IPS-20b (cell line): ENCODE data around the gene ZBTB20.
A peak's percentile ranks its signal among the peaks of the same experiment; 100 is the strongest.

Source experiments
- H3K27ac ChIP-seq: one replicate; pipeline ENCODE4 v1.5.1; 2013; ENCODE audit warnings: low read length
- H3K27me3 ChIP-seq: 2 replicates; pipeline ENCODE4 v1.6.1; 2013; ENCODE audit warnings: mild to moderate bottlenecking, low read length, inconsistent platforms; ENCODE audit not compliant: insufficient read depth
- H3K36me3 ChIP-seq: 2 replicates; pipeline ENCODE4 v1.6.1; 2013; ENCODE audit warnings: low read depth, mild to moderate bottlenecking, inconsistent platforms, low read length, moderate library complexity; ENCODE audit not compliant: insufficient read depth
- H3K4me1 ChIP-seq: 2 replicates; pipeline ENCODE4 v1.6.1; 2013; ENCODE audit warnings: mild to moderate bottlenecking, control low read depth, inconsistent platforms, low read length, moderate library complexity; ENCODE audit not compliant: insufficient read depth
- H3K4me3 ChIP-seq: 2 replicates; pipeline ENCODE4 v1.5.1; 2013; ENCODE audit warnings: mild to moderate bottlenecking, low read length, inconsistent platforms
- H3K9ac ChIP-seq: 2 replicates; pipeline ENCODE4 v1.6.1; 2013; ENCODE audit warnings: low read depth, mild to moderate bottlenecking, inconsistent platforms, low read length, moderate library complexity
- H3K9me3 ChIP-seq: 2 replicates; pipeline ENCODE4 v1.6.1; 2013; ENCODE audit warnings: mild to moderate bottlenecking, low read depth, low read length, inconsistent platforms; ENCODE audit not compliant: insufficient read depth

The ZBTB20 gene

GRCh38 chr3:114563720-114564119 is 583.4 kb downstream of the ZBTB20 start:
- no peak overlapping the region for H3K27ac ChIP-seq
- no peaks in the 10 kb centered on the region for H3K36me3 ChIP-seq
- no peak overlapping the region for H3K4me3 ChIP-seq
- no peak overlapping the region for H3K9ac ChIP-seq
- H3K9me3 ChIP-seq, result no peaks in the 10 kb centered on the region
- H3K4me1 ChIP-seq, result peaks cover 26% of the 10 kb centered on the region; the same call in 1 of the 2 replicates
- H3K27me3 ChIP-seq, result no peaks in the 10 kb centered on the region

- peaks cover 17% of the 10 kb centered on the region; the same call in 1 of the 2 replicates for H3K4me1 ChIP-seq
Measured at GRCh38 chr3:114562557-114562956, 584.5 kb downstream of the ZBTB20 start.

GRCh38 chr3:114558271-114558670 is 588.8 kb downstream of the ZBTB20 start:
- no peak overlapping the region for H3K27ac ChIP-seq
- no peaks in the 10 kb centered on the region for H3K27me3 ChIP-seq
- no peak overlapping the region for H3K9ac ChIP-seq
- H3K4me1 ChIP-seq, result no peaks in the 10 kb centered on the region
- no peaks in the 10 kb centered on the region for H3K36me3 ChIP-seq
- H3K4me3 ChIP-seq, result no peak overlapping the region
- no peaks in the 10 kb centered on the region for H3K9me3 ChIP-seq

More at GRCh38 chr3:114562557-114562956, 584.5 kb downstream of the ZBTB20 start:
- Histone ChIP-seq H3K9ac (no peak overlapping the region), H3K27me3 (no peaks in the 10 kb centered on the region), H3K9me3 (no peaks in the 10 kb centered on the region), H3K36me3 (no peaks in the 10 kb centered on the region), H3K27ac (no peak overlapping the region), H3K4me3 (no peak overlapping the region)

- Histone ChIP-seq H3K27me3 (no peaks in the 10 kb centered on the region), H3K9me3 (no peaks in the 10 kb centered on the region), H3K4me3 (no peak overlapping the region), H3K27ac (no peak overlapping the region), H3K9ac (no peak overlapping the region), H3K4me1 (no peaks in the 10 kb centered on the region), H3K36me3 (no peaks in the 10 kb centered on the region)
Measured at GRCh38 chr3:114557791-114558190, 589.3 kb downstream of the ZBTB20 start.

GRCh38 chr3:114556657-114557213 is 590.4 kb downstream of the ZBTB20 start:
- no peaks in the 10 kb centered on the region for H3K27me3 ChIP-seq
- H3K9ac ChIP-seq, result no peak overlapping the region
- no peaks in the 10 kb centered on the region for H3K36me3 ChIP-seq
- H3K4me3 ChIP-seq, result no peak overlapping the region
- H3K4me1 ChIP-seq, result no peaks in the 10 kb centered on the region
- H3K27ac ChIP-seq, result no peak overlapping the region
- no peaks in the 10 kb centered on the region for H3K9me3 ChIP-seq

GRCh38 chr3:114554731-114555130 is 592.4 kb downstream of the ZBTB20 start:
- H3K9ac ChIP-seq, result no peak overlapping the region
- no peak overlapping the region for H3K27ac ChIP-seq
- no peaks in the 10 kb centered on the region for H3K4me1 ChIP-seq
- H3K27me3 ChIP-seq, result no peaks in the 10 kb centered on the region
- H3K9me3 ChIP-seq, result no peaks in the 10 kb centered on the region
- H3K4me3 ChIP-seq, result no peak overlapping the region
- H3K36me3 ChIP-seq, result no peaks in the 10 kb centered on the region

- no peaks in the 10 kb centered on the region for H3K27me3 ChIP-seq
- H3K9ac ChIP-seq, result no peak overlapping the region
- H3K4me3 ChIP-seq, result no peak overlapping the region
- H3K27ac ChIP-seq, result no peak overlapping the region
- H3K9me3 ChIP-seq, result no peaks in the 10 kb centered on the region
- H3K36me3 ChIP-seq, result no peaks in the 10 kb centered on the region
- H3K4me1 ChIP-seq, result no peaks in the 10 kb centered on the region
Measured at GRCh38 chr3:114553949-114554593, 593.0 kb downstream of the ZBTB20 start.

- H3K9ac ChIP-seq, result no peak overlapping the region
- H3K4me1 ChIP-seq, result no peaks in the 10 kb centered on the region
- H3K27me3 ChIP-seq, result no peaks in the 10 kb centered on the region
- H3K4me3 ChIP-seq, result no peak overlapping the region
- no peaks in the 10 kb centered on the region for H3K9me3 ChIP-seq
- H3K36me3 ChIP-seq, result no peaks in the 10 kb centered on the region
- no peak overlapping the region for H3K27ac ChIP-seq
Measured at GRCh38 chr3:114552527-114552812, 594.6 kb downstream of the ZBTB20 start.

- Histone ChIP-seq H3K4me3 (no peak overlapping the region), H3K9ac (no peak overlapping the region), H3K9me3 (no peaks in the 10 kb centered on the region), H3K27me3 (no peaks in the 10 kb centered on the region), H3K27ac (no peak overlapping the region), H3K4me1 (no peaks in the 10 kb centered on the region), H3K36me3 (no peaks in the 10 kb centered on the region)
Measured at GRCh38 chr3:114551770-114552526, 595.1 kb downstream of the ZBTB20 start.

GRCh38 chr3:114550165-114550564 is 596.9 kb downstream of the ZBTB20 start:
- H3K9ac ChIP-seq, result no peak overlapping the region
- H3K4me1 ChIP-seq, result no peaks in the 10 kb centered on the region

GRCh38 chr3:114545193-114545592 is 601.9 kb downstream of the ZBTB20 start:
- H3K9me3 ChIP-seq, result no peaks in the 10 kb centered on the region
- no peak overlapping the region for H3K4me3 ChIP-seq
- H3K27me3 ChIP-seq, result no peaks in the 10 kb centered on the region
- H3K9ac ChIP-seq, result no peak overlapping the region
- H3K36me3 ChIP-seq, result no peaks in the 10 kb centered on the region
- H3K27ac ChIP-seq, result no peak overlapping the region
- H3K4me1 ChIP-seq, result peaks cover 26% of the 10 kb centered on the region

More at GRCh38 chr3:114550165-114550564, 596.9 kb downstream of the ZBTB20 start:
- Histone ChIP-seq H3K4me3 (no peak overlapping the region), H3K9me3 (no peaks in the 10 kb centered on the region), H3K27me3 (no peaks in the 10 kb centered on the region), H3K27ac (no peak overlapping the region), H3K36me3 (no peaks in the 10 kb centered on the region)

GRCh38 chr3:114542359-114542758 is 604.7 kb downstream of the ZBTB20 start:
- H3K4me3 ChIP-seq, result peak overlapping the region; percentile 17; the same call in 1 of the 2 replicates
- H3K27me3 ChIP-seq, result no peaks in the 10 kb centered on the region
- H3K9ac ChIP-seq, result peak overlapping the region; percentile 50; the same call in 1 of the 2 replicates
- H3K27ac ChIP-seq, result peak overlapping the region; percentile 74
- H3K4me1 ChIP-seq, result peaks cover 26% of the 10 kb centered on the region
- H3K9me3 ChIP-seq, result no peaks in the 10 kb centered on the region
- H3K36me3 ChIP-seq, result no peaks in the 10 kb centered on the region
